MM.1S (cell line): ENCODE data around the gene MRPL43.

ENCODE experiments used
- EZH2 ChIP-seq: fragments of 300-600 bp; sonication (generic); optimal IDR thresholded peaks from 2 replicates; pipeline ENCODE3; 2017; ENCODE audit warnings: low read depth, mild to moderate bottlenecking, antibody characterized with exemption, low read length, mixed read lengths
- EZH2phosphoT487 ChIP-seq: fragments of 300-600 bp; sonication (generic); IDR thresholded peaks from 2 replicates; pipeline ENCODE4 v1.6.1; 2018; ENCODE audit warnings: antibody characterized with exemption, low read length
- TF ChIP-seq, protein P1 (sequence below): fragments of 300-600 bp; sonication (generic); IDR thresholded peaks from 2 replicates; pipeline ENCODE4 v1.5.1; 2016; ENCODE audit warnings: antibody characterized with exemption, low read length, mixed read lengths

GRCh38 chr10:100980711-100981110 lies 6.6 kb downstream of the MRPL43 start:
- TF ChIP-seq, protein P1, sequence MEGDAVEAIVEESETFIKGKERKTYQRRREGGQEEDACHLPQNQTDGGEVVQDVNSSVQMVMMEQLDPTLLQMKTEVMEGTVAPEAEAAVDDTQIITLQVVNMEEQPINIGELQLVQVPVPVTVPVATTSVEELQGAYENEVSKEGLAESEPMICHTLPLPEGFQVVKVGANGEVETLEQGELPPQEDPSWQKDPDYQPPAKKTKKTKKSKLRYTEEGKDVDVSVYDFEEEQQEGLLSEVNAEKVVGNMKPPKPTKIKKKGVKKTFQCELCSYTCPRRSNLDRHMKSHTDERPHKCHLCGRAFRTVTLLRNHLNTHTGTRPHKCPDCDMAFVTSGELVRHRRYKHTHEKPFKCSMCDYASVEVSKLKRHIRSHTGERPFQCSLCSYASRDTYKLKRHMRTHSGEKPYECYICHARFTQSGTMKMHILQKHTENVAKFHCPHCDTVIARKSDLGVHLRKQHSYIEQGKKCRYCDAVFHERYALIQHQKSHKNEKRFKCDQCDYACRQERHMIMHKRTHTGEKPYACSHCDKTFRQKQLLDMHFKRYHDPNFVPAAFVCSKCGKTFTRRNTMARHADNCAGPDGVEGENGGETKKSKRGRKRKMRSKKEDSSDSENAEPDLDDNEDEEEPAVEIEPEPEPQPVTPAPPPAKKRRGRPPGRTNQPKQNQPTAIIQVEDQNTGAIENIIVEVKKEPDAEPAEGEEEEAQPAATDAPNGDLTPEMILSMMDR: no peak
- TF ChIP-seq EZH2 (no peak), EZH2phosphoT487 (no peak)
